Subcutaneous adipose tissue (tissue), 4 donors: ENCODE data around the gene PRKCH. TPM values are rescaled to one million over a fixed set of nuclear protein-coding genes. Genes with fewer than 3 reads are reported as not detected.

Experiments
- CTCF ChIP-seq: fragments of 450-650 bp; IDR thresholded peaks from one replicate; pipeline ENCODE4 v1.5.1; 2016; ENCODE audit warnings: low read depth, mild to moderate bottlenecking, control low read depth, antibody characterized with exemption, moderate library complexity
- total RNA-seq, 4 donors: library from RNA; depleted of rRNA; stranded (reverse); fragments of >200 nt; gene quantifications; one replicate each; pipeline ENCODE4 v1.1.0, GENCODE V29; 2016

Gene PRKCH
- total RNA-seq, 4 donors from 2014 or later = 25.8 to 46.3 (median 36.4) TPM

- TF ChIP-seq CTCF = no peak
Measured at GRCh38 chr14:61535458-61535857, 214.1 kb downstream of the PRKCH start.

- TF ChIP-seq CTCF = no peak
Measured at GRCh38 chr14:61536661-61537562, 215.5 kb downstream of the PRKCH start.

- no peak for TF ChIP-seq CTCF
Measured at GRCh38 chr14:61537563-61538463, 216.4 kb downstream of the PRKCH start.

GRCh38 chr14:61538464-61539022 is 217.2 kb downstream of the PRKCH start:
- TF ChIP-seq CTCF = no peak

- TF ChIP-seq CTCF = no peak
Measured at GRCh38 chr14:61539631-61540030, 218.3 kb downstream of the PRKCH start.

GRCh38 chr14:61540931-61541330 is 219.6 kb downstream of the PRKCH start:
- no peak for TF ChIP-seq CTCF
